SK-N-SH (cell line): ENCODE results near the gene RIN3.

Experiments used
- CHD2 ChIP-seq: fragments of 150-350 bp; IDR thresholded peaks from 2 replicates; pipeline ENCODE4 v1.6.1; 2018; ENCODE audit warnings: low read length; ENCODE audit not compliant: partially characterized antibody
- CTCF ChIP-seq: fragments of 200-600 bp; sonication (generic); IDR thresholded peaks from 2 replicates; pipeline ENCODE4 v1.6.1; 2017; ENCODE audit warnings: antibody characterized with exemption, mild to moderate bottlenecking, moderate library complexity
- ELF1 ChIP-seq: IDR thresholded peaks from 2 replicates; pipeline ENCODE4 v1.4.0; 2012
- EZH2phosphoT487 ChIP-seq: fragments of 200-600 bp; sonication (generic); IDR thresholded peaks from 2 replicates; pipeline ENCODE4 v1.6.1; 2017; ENCODE audit warnings: low read depth, mixed run types, mild to moderate bottlenecking, antibody characterized with exemption, moderate library complexity, borderline replicate concordance
- FOSL2 ChIP-seq: IDR thresholded peaks from 2 replicates; pipeline ENCODE4 v1.4.0; 2012; ENCODE audit warnings: low read depth, mild to moderate bottlenecking, moderate library complexity, borderline replicate concordance
- GABPA ChIP-seq: IDR thresholded peaks from 2 replicates; pipeline ENCODE4 v1.4.0; 2012; ENCODE audit warnings: low read depth, mild to moderate bottlenecking
- JUND ChIP-seq: IDR thresholded peaks from 2 replicates; pipeline ENCODE4 v1.4.0; 2012
- NRF1 ChIP-seq: IDR thresholded peaks from 2 replicates; pipeline ENCODE4 v1.6.1; 2012; ENCODE audit warnings: low read depth, mild to moderate bottlenecking, low read length
- POLR2AphosphoS5 ChIP-seq: IDR thresholded peaks from 2 replicates; pipeline ENCODE4 v1.6.1; 2012; ENCODE audit warnings: low read depth, low read length
- SMC3 ChIP-seq: IDR thresholded peaks from 2 replicates; pipeline ENCODE4 v1.6.1; 2012; ENCODE audit warnings: low read depth, low read length, improper control_type of control experiment
- TF ChIP-seq, protein P1 (sequence below): IDR thresholded peaks from 2 replicates; pipeline ENCODE4 v1.4.0; 2012; ENCODE audit warnings: low read depth, borderline replicate concordance

GRCh38 chr14:92532490-92533163 lies 19.0 kb downstream of the RIN3 start:
- no peak for TF ChIP-seq CTCF
- no peak for TF ChIP-seq ELF1
- TF ChIP-seq SMC3: no peak
- no peak for TF ChIP-seq NRF1
- TF ChIP-seq CHD2: no peak
- no peak for TF ChIP-seq EZH2phosphoT487
- no peak for TF ChIP-seq GABPA
- TF ChIP-seq POLR2AphosphoS5: no peak
- no peak for TF ChIP-seq FOSL2
- TF ChIP-seq, protein P1, sequence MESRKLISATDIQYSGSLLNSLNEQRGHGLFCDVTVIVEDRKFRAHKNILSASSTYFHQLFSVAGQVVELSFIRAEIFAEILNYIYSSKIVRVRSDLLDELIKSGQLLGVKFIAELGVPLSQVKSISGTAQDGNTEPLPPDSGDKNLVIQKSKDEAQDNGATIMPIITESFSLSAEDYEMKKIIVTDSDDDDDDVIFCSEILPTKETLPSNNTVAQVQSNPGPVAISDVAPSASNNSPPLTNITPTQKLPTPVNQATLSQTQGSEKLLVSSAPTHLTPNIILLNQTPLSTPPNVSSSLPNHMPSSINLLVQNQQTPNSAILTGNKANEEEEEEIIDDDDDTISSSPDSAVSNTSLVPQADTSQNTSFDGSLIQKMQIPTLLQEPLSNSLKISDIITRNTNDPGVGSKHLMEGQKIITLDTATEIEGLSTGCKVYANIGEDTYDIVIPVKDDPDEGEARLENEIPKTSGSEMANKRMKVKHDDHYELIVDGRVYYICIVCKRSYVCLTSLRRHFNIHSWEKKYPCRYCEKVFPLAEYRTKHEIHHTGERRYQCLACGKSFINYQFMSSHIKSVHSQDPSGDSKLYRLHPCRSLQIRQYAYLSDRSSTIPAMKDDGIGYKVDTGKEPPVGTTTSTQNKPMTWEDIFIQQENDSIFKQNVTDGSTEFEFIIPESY: no peak
- no peak for TF ChIP-seq JUND
